ENCODE data around the gene AADACL2.

Gene AADACL2

GRCh38 chr3:151796105-151796680 lies 62.5 kb downstream of the AADACL2 start:
- H3K4me3 ChIP-seq (ENCODE audit: low read length), result no peak overlapping the region
- no peak for TF ChIP-seq CTCF (conservative IDR thresholded peaks at IDR 0.05; ENCODE audit: low read length)
- no peak for DNase-seq (ENCODE audit: low read depth)

- TF ChIP-seq CTCF (conservative IDR thresholded peaks at IDR 0.05; ENCODE audit: low read length), result no peak
- DNase-seq (ENCODE audit: low read depth), result no peak
- H3K4me3 ChIP-seq (ENCODE audit: low read length), result no peak overlapping the region
Observed at GRCh38 chr3:151798466-151798865, 64.7 kb downstream of the AADACL2 start.

GRCh38 chr3:151800431-151800830 lies 66.7 kb downstream of the AADACL2 start:
- TF ChIP-seq CTCF (conservative IDR thresholded peaks at IDR 0.05; ENCODE audit: low read length), result no peak
- no peak for DNase-seq (ENCODE audit: low read depth)
- H3K4me3 ChIP-seq (ENCODE audit: low read length), result no peak overlapping the region

- TF ChIP-seq CTCF (conservative IDR thresholded peaks at IDR 0.05; ENCODE audit: low read length), result no peak
- H3K4me3 ChIP-seq (ENCODE audit: low read length), result no peak overlapping the region
- DNase-seq (ENCODE audit: low read depth), result no peak
Observed at GRCh38 chr3:151804267-151804666, 70.5 kb downstream of the AADACL2 start.

GRCh38 chr3:151806838-151807237 lies 73.1 kb downstream of the AADACL2 start:
- TF ChIP-seq CTCF (conservative IDR thresholded peaks at IDR 0.05; ENCODE audit: low read length), result no peak
- H3K4me3 ChIP-seq (ENCODE audit: low read length), result no peak overlapping the region
- no peak for DNase-seq (ENCODE audit: low read depth)
